HepG2 (cell line): ENCODE data around the gene GSTCD.

Experiments used
- ZNF281 ChIP-seq: sonication (generic); formaldehyde crosslinking; IDR thresholded peaks from 2 replicates; pipeline ENCODE4 v1.4.0; 2020; ENCODE audit warnings: missing genetic modification reagents, borderline replicate concordance
- ZNF451 ChIP-seq: sonication (generic); formaldehyde crosslinking; IDR thresholded peaks from 2 replicates; pipeline ENCODE4 v1.5.0; 2020; ENCODE audit warnings: mild to moderate bottlenecking, missing genetic modification reagents
- TF ChIP-seq, protein P1 (sequence below): sonication (generic); formaldehyde crosslinking; IDR thresholded peaks from 2 replicates; pipeline ENCODE4 v1.9.0; 2021; ENCODE audit warnings: missing genetic modification reagents, borderline replicate concordance

DNA sequence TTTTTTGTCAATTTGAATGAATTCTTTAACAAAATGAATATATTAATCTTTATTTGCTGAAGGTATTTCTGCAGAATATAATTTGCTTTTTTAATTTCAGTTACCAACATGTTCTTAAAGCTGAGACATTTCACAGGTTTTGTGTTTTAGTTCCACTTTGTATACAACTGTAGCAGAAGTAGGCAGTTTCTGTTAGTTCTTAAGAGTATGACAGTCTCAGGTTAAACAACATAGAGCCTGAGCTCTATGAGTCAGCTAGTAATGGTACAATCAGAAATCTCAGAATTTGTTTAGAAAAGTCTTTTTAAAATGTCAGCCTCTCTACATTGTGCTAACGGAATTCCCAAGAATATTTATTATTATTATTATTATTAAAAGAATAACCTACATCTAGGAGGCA is 50.4 kb downstream of the GSTCD start:
- TF ChIP-seq, protein P1, sequence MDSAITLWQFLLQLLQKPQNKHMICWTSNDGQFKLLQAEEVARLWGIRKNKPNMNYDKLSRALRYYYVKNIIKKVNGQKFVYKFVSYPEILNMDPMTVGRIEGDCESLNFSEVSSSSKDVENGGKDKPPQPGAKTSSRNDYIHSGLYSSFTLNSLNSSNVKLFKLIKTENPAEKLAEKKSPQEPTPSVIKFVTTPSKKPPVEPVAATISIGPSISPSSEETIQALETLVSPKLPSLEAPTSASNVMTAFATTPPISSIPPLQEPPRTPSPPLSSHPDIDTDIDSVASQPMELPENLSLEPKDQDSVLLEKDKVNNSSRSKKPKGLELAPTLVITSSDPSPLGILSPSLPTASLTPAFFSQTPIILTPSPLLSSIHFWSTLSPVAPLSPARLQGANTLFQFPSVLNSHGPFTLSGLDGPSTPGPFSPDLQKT: no peak
- no peak for TF ChIP-seq ZNF451 (CRISPR knock-in tag)
- TF ChIP-seq ZNF281: no peak
